NCI-H128 (cell line): ENCODE results near the gene CRK.
A peak's percentile ranks its signal among the peaks of the same experiment; 100 is the strongest.
"Not testable (repeated sequence)": the region's sequence is repeated elsewhere in the genome, so short reads cannot be mapped to it uniquely, and the experiment has no call there.

ENCODE experiments used
- DNase-seq: peaks from one replicate; lab custom pipeline; 2025; ENCODE audit not compliant: unreplicated experiment; lab: John Stamatoyannopoulos, UW

CRK gene

DNA sequence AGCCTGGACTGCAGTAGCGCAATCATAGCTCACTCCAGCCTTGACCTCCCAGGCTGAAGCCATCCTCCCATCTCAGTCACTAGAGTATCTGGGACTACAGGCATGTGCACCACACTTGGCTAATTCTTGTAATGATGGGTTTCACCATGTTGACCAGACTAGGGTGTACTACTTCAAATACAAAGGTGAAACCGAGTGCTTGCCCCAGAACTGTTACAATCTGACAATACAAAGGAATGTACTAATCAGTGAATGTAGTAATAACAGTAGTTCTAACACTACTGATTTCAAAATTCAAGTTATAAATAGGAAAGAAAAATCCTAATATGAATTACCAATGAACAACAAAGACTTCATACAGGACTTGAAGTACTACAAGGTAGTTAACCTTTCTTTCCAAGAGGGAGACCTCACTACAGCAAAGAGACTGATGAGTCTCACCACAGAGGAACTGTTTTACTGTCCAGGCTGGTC, 24.4 kb downstream of the CRK start:
- DNase-seq, result no peak

DNA sequence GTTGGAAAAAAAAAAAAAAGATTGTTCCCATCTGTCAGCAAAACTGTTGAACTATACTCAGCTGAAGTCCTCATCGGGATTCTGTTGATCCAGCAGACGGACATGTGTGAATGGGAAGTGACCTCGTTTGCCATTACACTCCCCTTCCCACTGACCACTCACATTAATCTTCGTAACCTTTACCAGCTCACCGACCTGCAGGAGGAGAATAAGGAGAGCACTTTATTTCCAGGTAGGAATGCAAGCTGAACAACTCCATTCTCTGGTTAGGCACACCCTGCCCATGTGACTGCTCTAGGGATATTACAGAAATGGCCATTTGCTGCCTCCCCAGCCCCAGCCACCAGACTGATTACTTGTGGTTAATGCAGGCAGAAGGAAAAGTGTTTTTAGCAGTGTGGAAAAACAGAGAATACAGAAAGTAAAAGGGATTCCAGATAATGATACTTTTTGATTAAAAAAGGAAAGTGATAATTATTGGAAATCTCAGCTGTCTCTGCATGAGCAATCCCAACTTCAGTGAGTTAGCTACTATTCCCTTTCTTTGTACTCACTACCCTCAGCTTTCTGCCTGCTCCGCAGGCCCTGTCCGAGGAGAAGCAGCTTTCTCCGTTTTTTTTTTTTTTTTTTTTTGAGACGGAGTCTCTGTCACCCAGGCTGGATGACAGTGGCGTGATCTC, 32.4 kb downstream of the CRK start:
- DNase-seq, result no peak

DNA sequence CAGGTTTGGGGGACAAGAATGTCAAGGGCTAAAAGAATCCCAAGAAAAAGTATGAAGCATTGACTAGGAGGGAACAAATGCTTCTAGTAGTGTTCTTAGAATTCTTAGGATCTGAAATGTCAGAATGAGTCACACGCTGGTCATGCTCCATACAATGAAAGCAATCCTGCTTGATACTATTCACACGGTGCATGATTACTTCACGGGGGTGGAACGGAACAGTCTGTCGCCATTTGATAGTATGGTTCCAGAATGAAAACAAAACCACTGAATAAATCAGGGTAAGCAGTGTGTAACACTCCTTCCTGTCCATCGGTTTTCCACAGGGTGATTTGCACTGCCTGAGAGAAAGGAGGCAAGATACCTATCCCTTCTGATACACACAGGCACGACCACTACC, 33.1 kb downstream of the CRK start:
- DNase-seq, result no peak

DNA sequence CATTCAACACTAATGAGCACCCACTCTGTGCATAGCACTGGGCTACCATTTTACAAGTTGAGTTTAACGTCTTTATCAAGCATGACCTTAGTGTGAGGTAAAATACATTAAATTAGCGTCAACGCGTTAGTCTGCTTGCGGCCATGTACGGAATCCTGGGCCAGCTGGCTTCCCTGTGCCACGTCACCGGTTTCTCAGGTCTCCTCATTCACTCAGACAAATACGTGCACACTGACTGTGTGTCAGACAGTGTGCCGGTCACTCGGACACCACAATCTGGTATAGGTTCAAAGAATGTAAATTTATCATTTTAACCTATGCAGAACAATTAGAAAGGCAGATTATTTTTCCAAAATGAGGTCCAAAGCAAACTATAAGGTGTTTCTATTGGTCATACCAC, 34.6 kb downstream of the CRK start:
- DNase-seq, result no peak

DNA sequence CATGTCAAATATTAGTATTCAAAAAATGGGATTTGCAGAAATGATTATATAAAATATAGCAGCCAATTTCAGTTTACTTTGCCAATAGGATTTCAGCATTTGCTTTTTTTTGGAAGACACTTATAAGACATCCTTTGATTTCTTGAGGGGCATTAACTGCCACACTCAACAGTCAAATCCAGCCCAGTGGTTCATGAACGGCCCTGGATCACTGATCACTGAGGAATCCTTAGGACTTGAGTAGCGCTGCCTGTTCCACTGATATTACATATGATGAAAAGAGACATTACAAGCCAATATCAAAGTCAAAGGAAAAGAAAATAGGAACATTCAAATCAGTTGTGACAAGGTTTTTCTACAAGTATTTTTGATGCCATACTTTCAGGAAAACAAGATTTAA, 35.1 kb downstream of the CRK start:
- no peak for DNase-seq

DNA sequence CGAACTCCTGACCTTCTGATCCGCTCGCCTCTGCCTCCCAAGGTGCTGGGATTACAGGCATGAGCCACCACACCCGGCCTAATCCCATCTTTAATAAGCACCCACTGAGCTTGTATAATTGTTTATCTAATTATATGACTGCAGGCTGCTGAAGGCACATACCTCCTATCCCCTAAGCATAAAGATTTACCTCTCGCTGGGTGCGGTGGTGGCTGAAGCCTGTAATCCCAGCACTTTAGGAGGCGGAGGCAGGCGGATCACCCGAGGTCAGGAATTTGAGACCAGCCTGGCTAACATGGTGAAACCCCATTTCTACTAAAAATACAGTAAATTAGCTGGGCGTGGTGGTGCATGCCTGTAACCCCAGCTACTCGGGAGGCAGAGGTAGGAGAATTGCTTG, 35.9 kb downstream of the CRK start:
- DNase-seq, result no peak

DNA sequence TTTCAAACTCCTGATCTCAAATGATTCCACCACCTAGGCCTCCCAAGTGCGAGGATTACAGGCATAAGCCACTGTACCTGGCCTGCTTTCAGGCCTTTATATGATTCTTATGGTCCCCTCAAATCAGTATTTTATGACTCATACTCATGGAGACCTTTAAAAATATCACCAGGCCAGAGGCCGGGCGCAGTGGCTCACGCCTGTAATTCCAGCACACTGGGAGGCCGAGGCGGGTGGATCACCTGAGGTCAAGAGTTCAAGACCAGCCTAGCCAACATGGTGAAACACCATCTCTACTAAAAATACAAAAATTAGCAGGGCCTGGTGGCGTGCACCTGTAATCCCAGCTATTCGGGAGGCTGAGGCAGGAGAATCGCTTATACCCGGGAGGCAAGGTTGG, 37.6 kb downstream of the CRK start:
- not testable (repeated sequence) for DNase-seq

GRCh38 chr17:1416414-1416813, 39.6 kb downstream of the CRK start:
- DNase-seq, result no peak

- DNase-seq, result no peak
Observed at GRCh38 chr17:1414634-1415033, 41.4 kb downstream of the CRK start.

DNA sequence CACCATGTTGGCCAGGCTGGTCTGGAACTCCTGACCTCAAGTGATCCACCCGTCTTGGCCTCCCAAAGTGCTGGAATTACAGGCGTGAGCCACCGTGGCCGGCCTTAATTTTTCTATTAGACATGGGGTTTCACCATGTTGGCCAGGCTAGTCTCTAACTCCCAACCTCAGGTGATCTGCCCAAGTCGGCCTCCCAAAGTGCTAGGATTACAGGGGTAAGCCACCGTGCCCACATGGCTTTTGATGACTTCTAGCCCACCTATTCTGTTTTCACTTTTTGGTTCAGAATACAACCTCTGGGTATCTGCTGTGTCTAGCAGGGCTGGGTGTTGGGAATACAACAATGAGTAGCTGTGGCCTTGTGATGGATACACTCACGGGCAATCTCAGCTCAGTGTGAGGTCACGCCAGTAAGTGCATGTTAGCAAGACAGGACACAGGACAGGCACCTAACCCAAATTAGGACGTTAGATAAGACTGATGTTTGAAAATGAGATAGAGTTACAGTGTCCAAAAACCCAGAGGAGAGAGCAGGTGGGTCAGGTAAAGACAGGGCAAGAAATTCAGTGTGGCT, 41.9 kb downstream of the CRK start:
- DNase-seq, result no peak

- DNase-seq, result no peak
Observed at GRCh38 chr17:1413281-1413791, 42.7 kb downstream of the CRK start.

DNA sequence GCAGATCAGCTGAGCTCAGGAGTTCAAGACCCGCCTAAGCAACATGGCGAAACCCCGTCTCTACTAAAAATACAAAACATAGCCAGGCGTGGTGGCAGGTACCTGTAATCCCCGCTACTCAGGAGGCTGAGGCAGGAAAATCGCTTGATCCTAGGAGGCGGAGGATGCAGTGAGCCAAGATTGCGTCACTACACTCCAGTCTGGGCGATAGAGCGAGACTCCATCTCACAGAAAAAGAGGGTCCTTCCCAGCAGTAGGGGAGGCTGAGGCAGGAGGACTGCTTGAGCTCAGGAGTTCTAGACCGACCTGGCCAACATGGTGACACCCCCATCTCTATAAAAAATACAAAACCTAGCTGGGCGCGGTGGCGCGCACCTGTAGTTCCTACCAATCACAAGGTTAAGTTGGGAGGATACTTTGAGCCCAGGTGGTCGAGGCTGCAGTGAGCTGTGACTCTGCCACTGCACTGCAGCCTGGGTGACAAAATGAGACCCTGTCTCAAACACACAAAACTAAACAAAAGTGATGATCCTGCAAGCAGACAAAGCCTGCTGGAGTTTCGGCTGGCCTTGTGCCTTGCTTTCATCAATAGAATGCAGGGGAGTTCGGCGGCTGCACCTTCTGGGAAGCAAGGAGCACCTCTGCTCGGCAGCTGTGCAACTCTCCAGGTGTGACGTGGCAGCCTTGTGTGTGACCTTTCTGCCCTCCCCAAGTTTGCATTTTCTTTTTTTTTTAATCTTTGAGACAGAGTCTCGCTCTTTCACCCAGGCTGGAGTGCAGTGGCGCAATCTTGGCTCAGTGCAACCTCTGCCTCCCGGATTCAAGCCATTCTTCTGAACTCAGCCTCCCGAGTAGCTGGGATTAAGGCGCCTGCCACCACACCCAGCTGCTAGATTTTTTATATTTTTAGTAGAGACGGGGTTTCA, 43.6 kb downstream of the CRK start:
- no peak for DNase-seq

GRCh38 chr17:1402262-1402586, 53.8 kb downstream of the CRK start:
- no peak for DNase-seq

GRCh38 chr17:1399679-1400512, 56.1 kb downstream of the CRK start, which contains the start of gene YWHAE:
YWHAE (minus strand) TSS chr17:1400222; CDS start chr17:1400110, 112 bp downstream.
- peak; percentile 89 for DNase-seq

DNA sequence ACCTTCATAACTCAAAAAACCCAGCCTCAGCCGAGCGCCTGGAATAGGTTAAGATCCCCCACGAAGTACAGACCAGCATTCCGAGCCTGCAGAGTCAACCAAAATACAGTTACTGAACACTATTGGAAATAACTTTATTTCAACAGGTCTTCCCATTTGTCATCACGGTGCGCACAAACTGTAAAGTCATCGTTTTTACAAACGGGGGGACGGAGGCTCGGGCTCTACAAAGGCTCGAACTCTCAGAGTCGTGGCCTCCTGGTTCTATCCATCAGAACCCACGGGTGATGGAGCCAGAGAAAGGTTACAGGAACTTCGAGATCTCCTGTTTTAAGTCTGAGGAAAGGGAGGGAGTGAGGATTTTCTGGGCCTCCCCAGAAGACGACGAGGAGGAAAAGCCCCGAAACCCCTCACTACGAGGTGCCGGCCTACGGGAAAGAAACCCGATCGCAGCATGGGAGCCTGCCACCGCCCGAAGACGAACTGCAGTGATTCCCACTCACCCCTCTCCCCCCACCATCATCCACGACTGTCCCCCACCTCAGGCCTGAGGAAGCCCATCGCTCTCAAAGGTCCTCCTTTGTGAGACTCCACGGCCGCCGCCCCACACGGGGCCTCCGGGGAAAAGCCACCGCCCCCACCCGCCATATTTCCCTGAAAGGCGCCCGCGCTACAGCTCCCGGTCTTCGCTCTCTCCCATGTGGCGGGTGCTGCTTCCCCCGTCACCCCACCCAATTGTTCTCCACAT, 56.9 kb downstream of the CRK start:
- no peak for DNase-seq

DNA sequence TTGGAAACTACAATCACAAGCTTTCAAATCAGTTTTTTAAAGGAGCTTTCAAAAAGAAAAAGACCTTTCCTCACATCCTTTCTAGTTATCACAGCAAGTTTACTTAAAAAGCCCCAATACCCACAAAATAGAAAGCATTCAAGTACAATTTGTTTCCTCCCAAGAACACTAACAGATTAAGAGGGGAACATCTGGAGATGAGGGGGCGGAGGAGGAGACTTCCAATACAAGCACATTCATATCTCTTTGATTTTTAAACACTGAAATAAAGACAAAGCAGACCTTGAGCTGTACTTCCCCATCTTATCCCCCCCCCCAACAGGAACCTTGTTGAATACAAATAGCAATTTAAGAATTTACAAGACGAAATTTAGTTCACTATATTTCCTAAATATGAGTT, 58.0 kb downstream of the CRK start:
- DNase-seq, result no peak

GRCh38 chr17:1395876-1396665, 60.0 kb downstream of the CRK start:
- DNase-seq, result not testable (repeated sequence)

GRCh38 chr17:1391577-1391976, 64.5 kb downstream of the CRK start:
- no peak for DNase-seq
